ENCODE data around the gene SLC43A3.
A peak's percentile ranks its signal among the peaks of the same experiment; 100 is the strongest.
"Not testable (repeated sequence)": the region's sequence is repeated elsewhere in the genome, so short reads cannot be mapped to it uniquely, and the experiment has no call there.

Gene SLC43A3

DNA sequence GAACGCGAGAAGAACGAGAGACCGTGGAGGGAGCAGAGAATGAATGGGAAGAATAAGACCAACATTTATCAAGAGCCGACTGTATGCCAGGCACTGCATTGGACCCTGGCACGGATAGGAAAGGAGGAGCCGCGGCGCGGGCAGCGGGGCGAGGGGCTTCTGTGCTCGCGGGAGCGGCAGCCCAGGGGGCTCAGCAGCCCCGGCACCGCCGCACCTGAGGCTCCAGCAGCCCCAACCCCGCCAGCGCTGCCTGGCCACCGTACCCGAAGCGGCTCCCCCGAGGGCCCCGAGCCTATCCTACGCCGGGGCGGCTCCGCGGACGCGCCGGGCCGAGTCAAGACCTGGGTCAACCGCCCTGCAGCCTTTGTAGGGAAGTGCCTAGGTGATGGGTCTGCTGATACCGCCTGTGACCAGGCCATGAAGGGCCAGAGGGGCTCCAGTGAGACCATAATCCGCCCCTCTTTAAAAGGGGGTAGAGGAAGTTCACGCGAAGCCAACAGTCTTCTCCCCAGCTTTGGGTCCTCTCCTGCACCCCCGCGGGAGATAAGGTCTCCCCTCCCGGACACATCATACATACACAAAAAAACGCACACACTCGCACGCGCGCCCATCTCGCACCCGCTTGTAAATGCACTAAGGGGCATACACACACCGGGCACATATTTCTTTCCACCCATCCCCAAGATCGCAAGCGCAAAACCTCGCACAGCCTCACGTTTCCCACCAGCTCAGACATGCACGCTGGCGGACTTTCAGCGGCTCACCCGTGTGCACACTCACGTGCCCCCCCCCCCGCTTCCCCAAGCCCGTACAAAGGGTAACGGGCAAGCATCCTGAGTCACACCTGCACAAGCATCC, 32.5 kb upstream of the SLC43A3 start:
- peak in 1 of 3 experiments; percentile 20 for DNase-seq (ENCODE audit: low read depth in 3 of 3)

DNA sequence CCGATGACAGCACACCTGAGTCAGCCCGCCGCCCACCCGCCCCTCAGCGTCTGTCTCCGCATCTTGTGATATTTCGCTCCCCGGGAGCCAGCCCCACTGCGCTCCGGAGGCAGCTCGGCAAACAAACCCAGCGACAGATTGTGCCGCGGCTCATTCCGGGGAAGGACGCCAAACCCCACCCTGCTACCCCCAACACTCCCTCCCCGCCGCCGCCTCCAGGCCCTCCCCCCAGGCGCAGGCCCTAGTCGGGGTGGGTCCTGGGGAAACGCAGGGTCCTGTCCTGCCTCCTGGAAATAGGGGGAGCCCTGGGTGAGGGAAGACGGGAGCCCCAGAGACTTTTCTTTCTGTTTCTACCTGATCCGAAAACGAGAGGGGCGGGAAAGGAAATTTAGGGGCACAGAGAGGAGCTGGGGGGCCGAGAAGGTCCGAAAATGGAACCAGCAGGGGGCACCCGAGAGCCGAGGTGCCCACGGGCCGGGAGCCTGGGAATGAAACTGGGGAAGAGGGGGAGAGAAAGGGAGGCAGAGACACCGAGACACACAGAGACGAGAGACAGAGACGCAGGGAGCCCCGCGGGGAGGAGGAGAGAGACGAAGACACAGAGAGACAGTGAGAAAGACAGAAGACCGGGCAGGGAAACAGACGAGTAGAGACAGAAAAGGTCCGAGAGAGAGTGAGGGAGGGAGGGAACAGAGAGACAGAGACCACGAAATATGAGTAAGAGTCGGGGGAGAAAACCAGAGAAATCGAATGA, 31.7 kb upstream of the SLC43A3 start:
- DNase-seq (ENCODE audit: low read depth in 3 of 3), result peak; percentile 53 to 76 (median 66)

DNA sequence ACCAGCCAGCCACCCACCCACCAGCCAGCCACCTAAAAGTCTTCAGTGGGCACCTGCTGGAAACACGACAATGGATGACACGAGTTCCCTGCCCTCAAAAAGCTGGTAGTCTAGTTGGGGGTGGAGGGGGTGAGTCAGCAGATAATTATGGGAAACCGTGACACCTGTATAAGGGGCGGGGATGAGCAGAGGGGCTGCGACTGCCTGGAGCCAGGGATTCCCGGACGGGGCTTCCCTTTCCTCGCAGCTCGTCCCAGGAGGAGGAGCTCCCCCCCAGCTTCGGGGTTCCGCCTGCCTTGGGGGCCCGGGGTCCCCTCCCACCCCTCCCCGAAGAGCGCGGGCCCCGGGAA, 31.1 kb upstream of the SLC43A3 start:
- peak in 1 of 3 experiments; percentile 54 for DNase-seq (ENCODE audit: low read depth in 3 of 3)

DNA sequence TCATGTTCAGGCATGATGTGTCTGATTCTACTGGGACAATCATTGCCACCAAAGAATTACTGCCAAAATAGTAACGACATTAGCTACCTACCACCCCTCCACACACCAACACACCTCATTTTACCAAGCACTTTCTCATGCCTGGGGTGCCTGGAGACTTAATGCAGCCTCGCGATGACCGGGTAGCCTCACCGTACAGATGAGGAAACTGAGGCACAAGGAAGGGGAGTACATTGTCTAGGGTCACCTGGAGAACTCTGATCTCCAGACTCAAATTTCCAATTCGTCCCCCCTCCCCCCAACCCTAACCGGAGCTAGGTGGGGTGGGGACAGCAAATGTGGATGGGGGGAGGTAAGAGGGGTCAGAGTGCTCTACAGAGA, 30.7 kb upstream of the SLC43A3 start:
- no peak for DNase-seq (ENCODE audit: low read depth in 3 of 3)

DNA sequence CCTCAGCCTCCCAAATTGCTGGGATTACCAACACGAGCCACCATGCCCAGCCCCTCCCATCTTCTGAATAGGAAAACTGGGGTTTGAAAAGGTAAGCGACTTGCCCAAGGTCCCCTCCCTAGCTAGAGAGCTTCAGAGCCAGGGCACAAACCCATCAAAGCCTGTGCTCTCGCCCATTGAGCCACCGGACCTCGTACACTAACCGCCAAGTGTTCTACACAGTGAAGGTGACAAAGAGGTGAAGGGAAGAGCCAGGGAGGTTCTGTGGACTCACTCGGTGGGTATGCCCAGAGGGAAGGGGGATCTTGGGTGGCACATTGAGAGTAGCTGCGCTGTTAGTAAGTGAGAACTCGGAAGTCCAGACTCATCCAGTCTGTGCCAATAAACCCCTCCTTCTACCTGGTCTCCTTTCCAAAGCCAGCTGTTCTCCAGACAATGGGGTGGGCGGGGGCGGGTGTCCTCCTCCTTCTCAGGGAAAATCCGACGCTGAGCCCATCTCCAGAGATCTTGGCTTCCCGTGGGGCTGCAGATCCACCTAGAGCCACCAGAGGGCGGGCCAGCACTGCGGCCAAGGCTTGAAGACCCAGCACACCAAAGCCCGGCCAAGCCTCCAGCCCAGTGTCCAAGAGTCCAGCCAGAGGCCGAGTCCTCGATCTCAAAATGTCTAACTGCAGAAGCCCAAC, 30.2 kb upstream of the SLC43A3 start:
- peak; percentile 45 to 61 (median 50) for DNase-seq (ENCODE audit: low read depth in 3 of 3)

DNA sequence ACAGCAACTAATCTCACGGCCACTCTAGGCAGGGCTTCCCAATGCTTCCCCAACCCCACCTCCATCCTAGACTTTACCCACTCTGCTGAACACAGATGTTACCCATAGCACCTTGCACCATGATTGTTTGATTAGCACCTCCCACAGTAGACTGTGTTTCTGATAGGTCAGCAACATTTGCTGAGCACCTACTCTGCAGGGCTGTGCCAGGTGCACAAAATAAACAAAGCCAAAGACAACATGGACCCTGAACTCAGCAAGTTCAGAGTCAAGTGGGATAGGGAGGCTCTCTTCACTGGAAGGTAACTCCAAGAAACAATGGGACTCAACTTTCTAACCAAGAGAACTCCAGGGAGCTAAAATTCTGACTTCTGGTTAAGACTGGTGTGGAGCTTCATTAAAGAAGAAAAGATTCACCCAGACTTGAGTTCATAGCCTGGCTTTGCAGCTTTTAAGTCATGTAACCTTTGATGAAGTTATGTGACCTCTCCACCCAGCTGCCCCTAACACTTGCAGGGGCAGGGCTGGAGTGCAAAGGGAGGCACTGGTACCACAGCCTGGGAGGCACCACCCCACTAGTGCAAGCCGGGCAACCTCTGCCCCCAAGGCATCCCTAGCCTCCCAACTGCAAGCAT, 26.7 kb upstream of the SLC43A3 start:
- no peak for DNase-seq (ENCODE audit: low read depth in 3 of 3)

DNA sequence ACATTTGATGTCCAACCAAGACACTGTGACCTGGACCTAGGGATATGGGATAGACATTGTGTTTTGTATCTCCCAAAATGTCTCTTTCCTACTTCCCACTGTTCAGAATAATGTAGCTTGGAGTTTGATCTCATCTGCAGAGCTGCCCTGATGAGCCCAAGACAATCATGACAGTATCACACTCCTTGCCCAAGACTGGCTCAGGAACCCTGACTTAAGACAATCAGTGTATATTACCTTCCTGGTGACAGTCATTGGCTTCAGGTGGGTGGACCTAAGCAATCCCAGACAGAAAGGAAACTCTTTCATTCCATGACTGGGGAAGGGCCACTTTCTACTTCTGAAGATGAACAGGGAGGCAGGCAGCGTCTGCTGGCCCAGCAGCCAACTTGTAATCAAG, 19.1 kb upstream of the SLC43A3 start:
- no peak for DNase-seq (ENCODE audit: low read depth in 3 of 3)

DNA sequence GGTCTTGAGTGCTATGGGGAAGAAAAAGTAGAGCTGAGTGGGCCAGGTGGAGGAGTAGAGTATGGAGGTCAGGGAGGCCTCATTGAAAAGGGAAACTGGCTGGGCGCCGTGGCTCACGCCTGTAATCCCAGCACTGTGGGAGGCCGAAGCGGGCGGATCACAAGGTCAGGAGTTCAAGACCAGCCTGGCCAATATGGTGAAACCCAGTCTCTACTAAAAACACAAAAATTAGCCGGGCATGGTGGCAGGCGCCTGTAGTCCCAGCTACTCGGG, 18.1 kb upstream of the SLC43A3 start:
- DNase-seq (ENCODE audit: low read depth in 3 of 3), result not testable (repeated sequence)

DNA sequence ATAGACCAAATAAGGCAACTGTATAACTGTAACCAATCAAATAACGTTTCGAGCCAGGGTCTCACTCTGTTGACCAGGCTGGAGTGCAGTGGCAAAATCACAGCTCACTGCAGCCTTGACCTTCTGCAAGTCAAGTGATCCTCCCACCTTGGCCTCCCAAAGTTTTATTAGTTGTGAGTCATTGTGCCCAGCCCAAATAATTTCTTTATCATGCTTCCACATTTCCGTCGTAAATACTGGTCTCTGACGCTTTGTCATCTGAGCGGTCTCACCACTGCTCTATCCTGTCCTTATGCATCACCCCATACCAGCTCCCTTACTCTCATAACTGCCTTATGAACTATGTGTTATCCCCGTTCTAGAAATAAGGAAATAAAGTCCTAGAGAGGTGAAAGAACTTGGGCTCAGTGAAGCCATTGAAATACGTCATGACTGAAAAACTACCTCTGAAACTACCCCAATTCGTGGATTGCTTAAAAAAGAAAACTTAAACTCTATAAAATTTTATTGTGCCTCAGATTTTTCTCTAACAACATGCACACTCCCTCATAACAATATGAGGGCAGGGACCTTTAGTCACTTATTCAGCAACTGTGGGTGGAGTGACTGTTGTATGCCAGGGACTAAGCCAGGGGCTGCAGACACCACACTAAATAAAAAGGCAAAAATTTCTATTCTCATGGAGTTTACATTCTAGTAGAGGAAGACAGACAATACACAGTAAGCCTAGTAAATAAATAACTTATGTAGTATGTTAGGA, 17.6 kb upstream of the SLC43A3 start:
- DNase-seq (ENCODE audit: low read depth in 3 of 3), result no peak

DNA sequence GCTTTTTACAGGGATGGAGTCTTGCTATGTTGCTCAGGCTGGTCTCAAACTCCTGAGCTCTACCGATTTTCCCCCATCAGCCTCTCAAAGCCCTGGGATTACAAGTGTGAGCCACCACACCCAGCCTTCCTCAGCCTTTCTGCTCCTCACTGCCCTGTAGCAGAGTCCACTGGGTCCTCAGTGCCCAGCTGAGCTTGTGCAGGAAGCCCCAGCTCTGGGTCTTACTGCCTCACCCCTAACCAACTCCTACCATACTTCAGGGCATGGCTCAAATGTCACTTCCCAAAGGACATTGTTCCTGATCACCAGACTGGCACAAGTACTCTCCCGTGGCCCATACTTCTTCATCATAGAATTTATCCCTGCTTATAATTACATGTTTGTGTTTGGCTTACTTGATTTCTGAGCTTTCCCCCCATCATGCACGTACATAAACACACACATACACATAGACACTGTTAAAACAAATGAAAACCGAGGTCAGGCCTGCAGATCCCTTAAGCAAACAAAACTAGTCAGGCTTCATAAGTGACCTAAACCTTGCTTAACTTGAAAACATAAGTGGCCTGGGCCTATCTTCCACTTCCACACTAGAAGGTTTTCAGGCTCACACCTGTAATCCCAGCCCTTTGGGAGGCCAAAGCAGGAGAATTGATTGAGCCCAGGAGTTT, 14.0 kb upstream of the SLC43A3 start:
- DNase-seq (ENCODE audit: low read depth in 3 of 3), result no peak

DNA sequence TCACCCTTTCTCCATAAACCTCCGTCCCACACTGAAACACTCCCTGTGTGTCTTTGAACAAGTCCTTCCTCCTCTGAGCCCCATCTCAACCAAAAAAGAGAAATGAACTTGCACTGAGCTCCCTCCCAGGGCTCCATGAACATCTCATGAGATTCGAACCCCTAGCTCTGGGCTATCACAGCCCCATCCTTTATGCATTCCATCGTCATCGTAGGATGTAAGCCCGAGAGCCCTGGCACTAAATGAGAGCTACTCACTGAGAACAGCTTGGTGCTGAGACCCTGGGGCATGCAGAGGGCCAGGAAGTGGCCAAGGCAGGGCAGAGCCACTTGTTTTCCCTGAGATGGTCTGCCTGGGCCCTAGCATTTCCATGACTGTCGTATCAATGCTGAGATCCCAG, 12.9 kb upstream of the SLC43A3 start:
- no peak for DNase-seq (ENCODE audit: low read depth in 3 of 3)

DNA sequence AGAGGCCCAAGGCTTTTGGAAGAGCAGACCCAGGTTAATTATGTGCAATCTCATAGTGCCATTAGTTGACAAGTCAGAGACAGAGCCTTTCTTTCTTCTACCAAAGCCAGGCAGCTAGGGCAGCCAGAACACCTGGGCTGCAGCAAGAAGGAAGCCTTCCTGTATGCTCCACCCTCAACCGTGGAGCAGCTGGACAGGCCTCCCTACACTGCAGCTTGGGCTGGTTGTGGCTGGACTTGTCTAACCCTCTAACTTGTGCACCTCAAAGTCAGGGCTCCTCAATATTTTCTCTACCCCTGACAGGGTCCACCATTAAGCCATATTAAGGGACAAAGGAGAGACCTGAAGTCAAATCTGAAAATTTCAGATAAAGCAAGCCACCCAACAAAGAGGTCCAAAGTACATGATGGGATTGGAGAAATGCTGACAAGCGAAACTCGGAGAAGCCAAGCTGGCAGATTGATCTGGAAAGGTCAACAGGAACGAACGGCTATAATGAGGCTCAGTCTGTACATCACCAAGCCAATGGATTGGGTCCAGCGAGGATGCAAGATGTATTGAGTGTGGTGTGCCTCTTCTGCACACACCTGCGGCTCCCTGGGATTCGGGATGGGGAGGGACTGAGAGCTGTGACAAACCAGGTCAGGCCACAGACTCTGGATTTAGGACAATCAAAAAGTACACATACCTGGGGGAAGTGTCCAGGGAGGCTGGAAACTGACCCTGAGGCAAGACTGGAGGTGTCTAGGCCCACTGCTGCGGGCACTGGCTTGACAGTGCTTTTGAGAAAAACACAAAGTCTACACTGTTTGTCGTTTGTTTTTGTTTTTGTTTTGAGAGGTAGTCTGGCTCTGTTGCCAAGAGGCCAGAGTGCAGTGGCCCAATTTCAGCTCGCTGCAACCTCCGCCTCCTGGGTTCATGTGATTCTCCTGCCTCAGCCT, 11.7 kb upstream of the SLC43A3 start:
- no peak for DNase-seq (ENCODE audit: low read depth in 3 of 3)

DNA sequence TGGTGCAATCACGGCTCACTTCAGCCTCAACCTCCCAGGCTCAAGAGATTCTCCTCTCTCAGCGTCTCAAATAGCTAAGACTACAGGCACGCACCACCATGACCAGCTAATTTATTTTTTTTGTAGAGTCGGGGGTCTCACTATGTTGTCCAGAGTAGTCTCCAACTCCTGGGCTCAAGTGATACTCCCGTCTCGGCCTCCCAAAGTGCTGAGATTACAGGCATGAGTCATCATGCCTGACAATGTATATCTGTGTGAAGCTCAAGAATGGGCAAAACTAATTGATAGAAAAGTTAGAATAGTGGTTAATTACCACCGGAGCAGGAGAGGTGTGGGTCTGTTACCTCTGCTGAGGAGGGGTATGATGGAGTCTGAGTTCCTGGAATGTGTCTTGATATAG, 9.1 kb upstream of the SLC43A3 start:
- no peak for DNase-seq (ENCODE audit: low read depth in 3 of 3)

DNA sequence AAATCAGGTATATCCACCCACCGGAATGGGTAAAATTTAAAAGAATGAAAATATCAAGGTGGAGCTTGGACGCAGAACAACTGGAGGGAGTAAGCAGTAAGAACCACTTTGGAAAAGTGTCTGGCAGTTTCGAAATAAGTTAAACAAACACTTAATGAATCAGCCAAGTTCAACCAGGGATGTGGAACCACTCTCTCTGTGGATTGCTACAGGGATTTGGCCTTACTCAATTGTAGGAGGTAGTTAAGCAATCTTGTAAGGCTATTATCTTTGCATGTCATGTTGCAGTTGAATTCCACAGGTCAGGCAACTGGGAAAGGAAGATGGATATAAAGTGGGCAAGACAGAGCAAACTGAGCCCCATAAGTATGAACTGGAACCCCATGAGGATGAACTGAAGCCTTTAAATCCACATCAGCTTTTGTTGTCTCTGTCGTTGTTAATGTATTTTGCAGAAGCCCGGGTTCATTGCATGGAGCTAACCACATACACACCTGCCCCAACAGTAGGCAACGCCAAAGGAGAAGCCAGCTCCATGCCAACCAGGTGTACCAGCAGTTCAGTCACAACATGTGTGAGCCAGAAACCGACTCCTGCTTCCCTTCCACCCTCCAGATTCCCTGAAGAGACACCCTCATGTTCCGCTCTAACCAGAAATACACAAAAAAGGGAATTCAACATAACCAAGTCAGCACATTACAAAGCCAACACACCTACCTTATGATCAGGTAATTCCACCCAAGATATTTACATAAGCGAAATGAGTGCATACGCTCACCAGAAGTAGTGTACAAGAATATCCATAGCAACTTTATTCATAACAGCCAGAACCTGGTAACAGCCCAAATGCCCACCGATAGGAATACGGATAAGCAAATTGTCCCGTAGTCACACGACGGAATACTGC, 8.0 kb upstream of the SLC43A3 start:
- no peak for DNase-seq (ENCODE audit: low read depth in 3 of 3)

DNA sequence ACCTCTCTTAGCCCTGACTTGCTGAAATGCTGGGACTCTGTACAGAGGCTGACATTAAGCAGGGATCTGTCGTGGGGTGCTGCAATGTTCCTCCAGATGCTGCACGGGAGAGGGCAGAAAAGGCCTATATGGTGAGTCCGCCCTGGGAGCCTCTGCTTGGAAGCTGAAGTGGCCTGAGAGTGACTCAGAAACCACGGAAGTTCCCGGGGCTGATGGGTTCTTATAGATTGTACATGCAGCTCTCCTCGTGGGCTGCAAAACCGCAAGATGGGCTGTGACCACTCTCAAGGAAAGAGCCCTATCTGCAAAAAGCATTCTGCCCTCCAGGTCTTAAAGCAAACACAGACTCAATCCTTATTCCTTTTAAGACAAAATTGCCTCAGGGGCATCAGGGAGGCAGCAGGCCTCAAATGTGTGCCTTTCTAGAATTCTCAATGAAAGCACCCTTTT, 5.8 kb upstream of the SLC43A3 start:
- no peak for DNase-seq (ENCODE audit: low read depth in 3 of 3)

DNA sequence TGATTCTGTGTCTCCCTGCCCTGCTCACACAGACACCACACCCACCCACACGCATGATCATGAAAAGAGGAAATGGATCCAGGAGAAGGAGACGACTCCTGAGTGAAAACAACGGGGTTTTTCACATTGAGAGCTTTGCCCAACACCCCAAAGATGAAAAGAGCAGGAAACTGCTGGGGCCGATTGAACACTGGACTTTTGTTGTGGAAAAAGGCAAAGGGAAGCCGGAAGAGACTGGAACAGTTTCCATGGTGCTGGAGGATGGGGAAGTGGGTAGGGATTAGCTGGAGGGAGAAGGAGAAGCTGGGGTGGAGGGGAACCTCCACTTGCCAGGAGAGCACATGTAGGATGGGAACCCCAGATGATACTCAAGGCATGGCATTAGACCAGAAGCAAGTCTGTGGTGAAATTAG, 5.2 kb upstream of the SLC43A3 start:
- DNase-seq (ENCODE audit: low read depth in 3 of 3), result no peak

DNA sequence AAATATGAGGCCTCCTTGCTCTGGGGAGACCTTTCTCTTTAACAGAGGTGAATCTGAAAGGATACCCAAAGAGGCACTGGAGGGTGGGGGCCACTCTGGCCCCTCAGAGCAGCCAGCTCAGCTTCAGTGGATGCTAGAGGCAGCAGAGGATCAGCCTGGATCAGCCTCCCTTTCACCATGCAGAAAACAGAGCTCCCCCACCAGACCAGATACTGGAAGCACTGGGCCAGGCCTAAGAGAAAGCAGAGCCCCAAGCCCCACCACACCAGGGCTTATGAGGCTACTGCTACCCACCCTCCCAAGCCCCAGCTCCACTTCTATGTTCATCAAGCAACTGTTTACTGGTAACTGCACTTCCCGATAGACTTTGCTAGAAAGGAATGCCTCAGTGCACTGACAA, 4.0 kb upstream of the SLC43A3 start:
- DNase-seq (ENCODE audit: low read depth in 3 of 3), result no peak

DNA sequence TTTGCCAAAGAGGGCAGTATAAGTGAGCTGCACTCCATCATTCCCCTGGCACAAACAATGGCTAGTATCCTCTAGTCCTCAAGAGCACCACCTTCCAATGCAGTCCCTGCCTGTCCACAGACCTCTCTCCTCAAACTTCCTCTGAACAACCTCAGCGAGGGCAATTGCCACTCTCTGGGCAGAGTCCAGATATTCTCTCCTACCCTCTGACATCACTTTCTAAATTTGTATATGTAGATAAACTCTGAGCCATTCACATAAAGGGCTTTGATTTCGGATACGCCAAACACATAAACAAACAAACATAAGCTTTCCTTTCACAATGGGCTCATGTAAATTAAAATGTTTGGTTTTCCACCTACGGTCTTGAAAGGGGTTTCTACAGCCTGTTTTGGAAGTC, 3.0 kb upstream of the SLC43A3 start:
- no peak for DNase-seq (ENCODE audit: low read depth in 3 of 3)

DNA sequence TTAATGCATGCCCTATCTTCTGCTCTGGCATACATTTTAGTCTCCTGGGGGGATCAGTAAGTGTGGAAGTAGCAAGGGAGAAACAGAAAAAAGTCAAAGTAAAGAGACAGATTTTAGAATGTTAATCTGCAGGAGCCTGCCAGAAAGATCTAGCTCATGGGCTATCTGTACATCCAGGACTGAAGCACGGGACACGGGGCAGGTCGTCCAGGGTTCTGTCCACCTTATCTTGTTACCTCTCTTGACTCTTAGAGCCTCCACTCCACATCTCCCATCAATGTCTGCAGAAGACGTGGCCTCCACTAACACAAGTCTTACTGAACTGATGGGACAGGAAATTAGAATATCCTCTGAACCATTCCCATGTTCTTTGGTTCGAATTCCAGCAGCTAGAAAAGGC, 1.7 kb upstream of the SLC43A3 start:
- DNase-seq (ENCODE audit: low read depth in 3 of 3), result no peak
